Liver (tissue), 9 donors: ENCODE measurements around the gene STEAP2. TPM values are rescaled to one million over a fixed set of nuclear protein-coding genes. Genes with fewer than 3 reads are reported as not detected.

Source experiments
- DNase-seq: peaks from one replicate; pipeline ENCODE4 v3.0.0-alpha.2; 2017; ENCODE audit warnings: low spot score
- H3K27ac ChIP-seq, 2 donors: one replicate each; pipeline ENCODE4 v1.7.0; 2013; ENCODE audit warnings: inconsistent platforms in 2 of 2, low read length in 2 of 2, control low read depth in 1 of 2, low read depth in 1 of 2, mild to moderate bottlenecking in 1 of 2
- H3K27me3 ChIP-seq, 4 donors: one replicate each; pipeline versions ENCODE4 v1.6.1 to v1.7.0; 2013; ENCODE audit warnings: low read length in 3 of 4, inconsistent platforms in 1 of 4, mild to moderate bottlenecking in 1 of 4, moderate library complexity in 1 of 4; ENCODE audit not compliant: control insufficient read depth in 4 of 4, insufficient read depth in 4 of 4
- H3K36me3 ChIP-seq, 4 donors: one replicate each; pipeline versions ENCODE4 v1.6.1 to v1.7.0; 2013; ENCODE audit warnings: low read length in 3 of 4, mild to moderate bottlenecking in 3 of 4, low read depth in 1 of 4, moderate library complexity in 1 of 4; ENCODE audit not compliant: control insufficient read depth in 4 of 4, insufficient read depth in 3 of 4
- H3K4me1 ChIP-seq, 4 donors: one replicate each; pipeline versions ENCODE4 v1.6.1 to v1.7.0; 2013; ENCODE audit warnings: low read length in 3 of 4, mild to moderate bottlenecking in 3 of 4, moderate library complexity in 1 of 4; ENCODE audit not compliant: control insufficient read depth in 4 of 4, insufficient read depth in 4 of 4
- H3K4me3 ChIP-seq, 3 donors: one replicate each; pipeline versions ENCODE4 v1.6.1 to v1.7.0; 2013; ENCODE audit warnings: low read length in 3 of 3, control low read depth in 1 of 3, low read depth in 1 of 3, mild to moderate bottlenecking in 1 of 3
- H3K9ac ChIP-seq, 2 donors: one replicate each; pipeline ENCODE4 v1.7.0; 2013; ENCODE audit warnings: low read length in 2 of 2, mild to moderate bottlenecking in 2 of 2, moderate library complexity in 2 of 2, control low read depth in 1 of 2, low read depth in 1 of 2
- H3K9me3 ChIP-seq, 4 donors: one replicate each; pipeline versions ENCODE4 v1.6.1 to v1.7.0; 2013; ENCODE audit warnings: low read length in 3 of 4; ENCODE audit not compliant: control insufficient read depth in 4 of 4
- EGR1 ChIP-seq, 2 donors: IDR thresholded peaks; 2 replicates each; pipeline ENCODE4 v1.6.1; 2016 to 2018; ENCODE audit warnings: antibody characterized with exemption in 2 of 2, low read depth in 2 of 2
- FOXA1 ChIP-seq: IDR thresholded peaks from 2 replicates; pipeline ENCODE4 v1.6.1; 2016; ENCODE audit warnings: antibody characterized with exemption
- FOXA2 ChIP-seq: IDR thresholded peaks from 2 replicates; pipeline ENCODE4 v1.6.1; 2016; ENCODE audit warnings: antibody characterized with exemption
- GABPA ChIP-seq, 2 donors: IDR thresholded peaks in 1 of 2; conservative IDR thresholded peaks in 1 of 2; 2 replicates each; pipeline ENCODE4 v1.6.1; 2016; ENCODE audit warnings: antibody characterized with exemption in 2 of 2, mild to moderate bottlenecking in 1 of 2, moderate library complexity in 1 of 2
- HNF4A ChIP-seq, 2 donors: conservative IDR thresholded peaks; 2 replicates each; pipeline ENCODE4 v1.6.1; 2016; ENCODE audit warnings: antibody characterized with exemption in 2 of 2, mild to moderate bottlenecking in 2 of 2
- HNF4G ChIP-seq: IDR thresholded peaks from 2 replicates; pipeline ENCODE4 v1.6.1; 2016; ENCODE audit warnings: antibody characterized with exemption
- JUND ChIP-seq, 2 donors: IDR thresholded peaks; 2 replicates each; pipeline ENCODE4 v1.6.1; 2016; ENCODE audit warnings: antibody characterized with exemption in 2 of 2
- NR2F2 ChIP-seq: IDR thresholded peaks from 2 replicates; pipeline ENCODE4 v1.6.1; 2016; ENCODE audit warnings: antibody characterized with exemption
- RAD21 ChIP-seq, 2 donors: IDR thresholded peaks; 2 replicates each; pipeline ENCODE4 v1.6.1; 2016; ENCODE audit warnings: antibody characterized with exemption in 2 of 2, mild to moderate bottlenecking in 2 of 2
- RXRA ChIP-seq, 2 donors: IDR thresholded peaks; 2 replicates each; pipeline ENCODE4 v1.6.1; 2017 to 2018; ENCODE audit warnings: antibody characterized with exemption in 2 of 2, mild to moderate bottlenecking in 1 of 2
- SP1 ChIP-seq: IDR thresholded peaks from 2 replicates; pipeline ENCODE4 v1.6.1; 2018; ENCODE audit warnings: antibody characterized with exemption, mild to moderate bottlenecking
- TAF1 ChIP-seq: conservative IDR thresholded peaks from 2 replicates; pipeline ENCODE4 v1.6.1; 2016; ENCODE audit warnings: antibody characterized with exemption, mild to moderate bottlenecking
- YY1 ChIP-seq: IDR thresholded peaks from 2 replicates; pipeline ENCODE4 v1.6.1; 2016; ENCODE audit warnings: antibody characterized with exemption, mild to moderate bottlenecking
- WGBS: extraction: QIAGEN DNeasy Blood & Tissue Kit; methylation state at CpG from one replicate; pipeline ENCODE4 v1.1.7; 2013; 5-methylcytosine and 5-hydroxymethylcytosine counted together
- polyA plus RNA-seq, 2 donors: library from polyadenylated mRNA; stranded (reverse) in 1 of 2; unstranded in 1 of 2; fragments of 200-250 nt in 1 of 2; fragments of >200 nt in 1 of 2; fragmentation: Nextera tagmentation in 1 of 2; extraction: Ambion mirVana in 1 of 2; gene quantifications; one replicate each; pipeline versions ENCODE4 v1.2.1 to v1.2.3, GENCODE V29; 2013 to 2015
- total RNA-seq, 2 donors: library from RNA; depleted of rRNA; stranded (reverse); fragments of >200 nt; gene quantifications; one replicate each; pipeline ENCODE4 v1.2.3, GENCODE V29; 2014
- TF ChIP-seq, protein P1 (sequence below): IDR thresholded peaks from 2 replicates; pipeline ENCODE4 v1.6.1; 2016; ENCODE audit warnings: antibody characterized with exemption, mild to moderate bottlenecking
- TF ChIP-seq, protein P2 (sequence below): IDR thresholded peaks from 2 replicates; pipeline ENCODE4 v1.6.1; 2016; ENCODE audit warnings: antibody characterized with exemption
- TF ChIP-seq, protein P3 (sequence below): IDR thresholded peaks from 2 replicates; pipeline ENCODE4 v1.6.1; 2016; ENCODE audit warnings: antibody characterized with exemption
- TF ChIP-seq, protein P4 (sequence below): fragments of 150-350 bp; IDR thresholded peaks from 2 replicates; pipeline ENCODE4 v1.5.1; 2017; ENCODE audit warnings: improper control_type of control experiment, low read depth, low read length; ENCODE audit not compliant: missing input control
- donor health status: healthy.
- donor health status: healthy.
- donor health status: healthy.
- donor health status: healthy.
- donor health status: healthy.

Gene STEAP2
- total and polyA plus RNA-seq, 4 donors, result 1.2 to 25.9 (median 5.2) TPM

DNA sequence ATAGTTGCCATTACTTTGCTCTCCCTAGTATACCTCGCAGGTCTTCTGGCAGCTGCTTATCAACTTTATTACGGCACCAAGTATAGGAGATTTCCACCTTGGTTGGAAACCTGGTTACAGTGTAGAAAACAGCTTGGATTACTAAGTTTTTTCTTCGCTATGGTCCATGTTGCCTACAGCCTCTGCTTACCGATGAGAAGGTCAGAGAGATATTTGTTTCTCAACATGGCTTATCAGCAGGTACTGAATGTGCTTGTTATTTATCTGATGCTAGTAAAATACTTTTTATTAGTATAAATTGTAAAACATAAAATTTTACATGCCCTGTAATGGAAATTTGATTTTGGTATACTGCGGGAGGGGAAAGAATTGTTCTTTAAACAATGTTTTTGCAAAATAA, 15.7 kb downstream of the STEAP2 start:
- H3K27ac ChIP-seq, result no peak overlapping the region

DNA sequence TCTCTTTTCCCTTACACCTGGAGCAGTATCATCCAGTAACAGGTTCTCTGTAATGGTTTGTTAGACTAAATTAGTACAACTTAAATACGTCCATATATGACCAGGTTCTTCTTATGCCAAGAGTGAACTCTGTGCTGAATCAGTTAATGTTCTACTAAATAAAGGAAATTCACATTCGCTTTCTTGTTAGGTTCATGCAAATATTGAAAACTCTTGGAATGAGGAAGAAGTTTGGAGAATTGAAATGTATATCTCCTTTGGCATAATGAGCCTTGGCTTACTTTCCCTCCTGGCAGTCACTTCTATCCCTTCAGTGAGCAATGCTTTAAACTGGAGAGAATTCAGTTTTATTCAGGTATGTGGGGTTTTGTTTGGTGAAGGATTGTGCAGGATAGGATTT, 18.1 kb downstream of the STEAP2 start:
- 29% methylated on average over 2 of the region's 2 CpGs for WGBS
- Histone ChIP-seq H3K27me3 (no peaks in the 10 kb centered on the region), H3K9me3 (no peaks in the 10 kb centered on the region), H3K4me3 (no peak overlapping the region), H3K36me3 (no peaks in the 10 kb centered on the region), H3K27ac (no peak overlapping the region), H3K9ac (no peak overlapping the region), H3K4me1 (peaks cover 0 to 2% (median under 1%) of the 10 kb centered on the region in 4 donors)
- no peak for TF ChIP-seq NR2F2
- no peak for TF ChIP-seq FOXA1
- TF ChIP-seq YY1, result no peak
- TF ChIP-seq EGR1 (IDR thresholded peaks at IDR 0.05; ENCODE audit: low read depth in 2 of 2), result no peak
- TF ChIP-seq, protein P1, sequence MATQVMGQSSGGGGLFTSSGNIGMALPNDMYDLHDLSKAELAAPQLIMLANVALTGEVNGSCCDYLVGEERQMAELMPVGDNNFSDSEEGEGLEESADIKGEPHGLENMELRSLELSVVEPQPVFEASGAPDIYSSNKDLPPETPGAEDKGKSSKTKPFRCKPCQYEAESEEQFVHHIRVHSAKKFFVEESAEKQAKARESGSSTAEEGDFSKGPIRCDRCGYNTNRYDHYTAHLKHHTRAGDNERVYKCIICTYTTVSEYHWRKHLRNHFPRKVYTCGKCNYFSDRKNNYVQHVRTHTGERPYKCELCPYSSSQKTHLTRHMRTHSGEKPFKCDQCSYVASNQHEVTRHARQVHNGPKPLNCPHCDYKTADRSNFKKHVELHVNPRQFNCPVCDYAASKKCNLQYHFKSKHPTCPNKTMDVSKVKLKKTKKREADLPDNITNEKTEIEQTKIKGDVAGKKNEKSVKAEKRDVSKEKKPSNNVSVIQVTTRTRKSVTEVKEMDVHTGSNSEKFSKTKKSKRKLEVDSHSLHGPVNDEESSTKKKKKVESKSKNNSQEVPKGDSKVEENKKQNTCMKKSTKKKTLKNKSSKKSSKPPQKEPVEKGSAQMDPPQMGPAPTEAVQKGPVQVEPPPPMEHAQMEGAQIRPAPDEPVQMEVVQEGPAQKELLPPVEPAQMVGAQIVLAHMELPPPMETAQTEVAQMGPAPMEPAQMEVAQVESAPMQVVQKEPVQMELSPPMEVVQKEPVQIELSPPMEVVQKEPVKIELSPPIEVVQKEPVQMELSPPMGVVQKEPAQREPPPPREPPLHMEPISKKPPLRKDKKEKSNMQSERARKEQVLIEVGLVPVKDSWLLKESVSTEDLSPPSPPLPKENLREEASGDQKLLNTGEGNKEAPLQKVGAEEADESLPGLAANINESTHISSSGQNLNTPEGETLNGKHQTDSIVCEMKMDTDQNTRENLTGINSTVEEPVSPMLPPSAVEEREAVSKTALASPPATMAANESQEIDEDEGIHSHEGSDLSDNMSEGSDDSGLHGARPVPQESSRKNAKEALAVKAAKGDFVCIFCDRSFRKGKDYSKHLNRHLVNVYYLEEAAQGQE, result no peak
- TF ChIP-seq RAD21 (IDR thresholded peaks at IDR 0.05), result no peak
- TF ChIP-seq TAF1, result no peak
- TF ChIP-seq SP1, result no peak
- no peak for TF ChIP-seq GABPA (IDR thresholded peaks at IDR 0.05 in 1 of 2, conservative IDR thresholded peaks at IDR 0.05 in 1 of 2)
- TF ChIP-seq, protein P2, sequence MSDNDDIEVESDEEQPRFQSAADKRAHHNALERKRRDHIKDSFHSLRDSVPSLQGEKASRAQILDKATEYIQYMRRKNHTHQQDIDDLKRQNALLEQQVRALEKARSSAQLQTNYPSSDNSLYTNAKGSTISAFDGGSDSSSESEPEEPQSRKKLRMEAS, result no peak
- TF ChIP-seq RXRA (IDR thresholded peaks at IDR 0.05), result no peak
- TF ChIP-seq, protein P3, sequence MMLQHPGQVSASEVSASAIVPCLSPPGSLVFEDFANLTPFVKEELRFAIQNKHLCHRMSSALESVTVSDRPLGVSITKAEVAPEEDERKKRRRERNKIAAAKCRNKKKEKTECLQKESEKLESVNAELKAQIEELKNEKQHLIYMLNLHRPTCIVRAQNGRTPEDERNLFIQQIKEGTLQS, result no peak
- TF ChIP-seq JUND (IDR thresholded peaks at IDR 0.05), result no peak
- no peak for DNase-seq

More for the DNA sequence above, 15.7 kb downstream of the STEAP2 start:
- Histone ChIP-seq H3K27me3 (no peaks in the 10 kb centered on the region), H3K4me3 (no peak overlapping the region), H3K36me3 (no peaks in the 10 kb centered on the region), H3K9me3 (no peaks in the 10 kb centered on the region), H3K9ac (no peak overlapping the region), H3K4me1 (peaks cover 0 to 2% (median under 1%) of the 10 kb centered on the region in 4 donors)
- TF ChIP-seq HNF4A (conservative IDR thresholded peaks at IDR 0.05) (no peak), EGR1 (IDR thresholded peaks at IDR 0.05; ENCODE audit: low read depth in 2 of 2) (no peak), JUND (IDR thresholded peaks at IDR 0.05) (no peak), FOXA1 (no peak), HNF4G (no peak), FOXA2 (no peak), RAD21 (IDR thresholded peaks at IDR 0.05) (no peak), NR2F2 (no peak), RXRA (IDR thresholded peaks at IDR 0.05) (no peak), YY1 (no peak), GABPA (IDR thresholded peaks at IDR 0.05 in 1 of 2, conservative IDR thresholded peaks at IDR 0.05 in 1 of 2) (no peak), SP1 (no peak)
- TF ChIP-seq, protein P3, result no peak
- TF ChIP-seq, protein P4, sequence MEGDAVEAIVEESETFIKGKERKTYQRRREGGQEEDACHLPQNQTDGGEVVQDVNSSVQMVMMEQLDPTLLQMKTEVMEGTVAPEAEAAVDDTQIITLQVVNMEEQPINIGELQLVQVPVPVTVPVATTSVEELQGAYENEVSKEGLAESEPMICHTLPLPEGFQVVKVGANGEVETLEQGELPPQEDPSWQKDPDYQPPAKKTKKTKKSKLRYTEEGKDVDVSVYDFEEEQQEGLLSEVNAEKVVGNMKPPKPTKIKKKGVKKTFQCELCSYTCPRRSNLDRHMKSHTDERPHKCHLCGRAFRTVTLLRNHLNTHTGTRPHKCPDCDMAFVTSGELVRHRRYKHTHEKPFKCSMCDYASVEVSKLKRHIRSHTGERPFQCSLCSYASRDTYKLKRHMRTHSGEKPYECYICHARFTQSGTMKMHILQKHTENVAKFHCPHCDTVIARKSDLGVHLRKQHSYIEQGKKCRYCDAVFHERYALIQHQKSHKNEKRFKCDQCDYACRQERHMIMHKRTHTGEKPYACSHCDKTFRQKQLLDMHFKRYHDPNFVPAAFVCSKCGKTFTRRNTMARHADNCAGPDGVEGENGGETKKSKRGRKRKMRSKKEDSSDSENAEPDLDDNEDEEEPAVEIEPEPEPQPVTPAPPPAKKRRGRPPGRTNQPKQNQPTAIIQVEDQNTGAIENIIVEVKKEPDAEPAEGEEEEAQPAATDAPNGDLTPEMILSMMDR, result no peak
- TF ChIP-seq, protein P2, result no peak
- TF ChIP-seq, protein P1, result no peak
- 78% methylated on average over 5 of the region's 5 CpGs for WGBS
- DNase-seq, result no peak
